Activated effector memory CD4-positive, alpha-beta T cell treated with Interleukin-2 at 50 U/mL for 16 hours (primary cell): ENCODE results near the gene TERT.

Experiments used
- DNase-seq: peaks from one replicate; pipeline ENCODE4 v3.0.0-alpha.2; 2020

Gene TERT

DNA sequence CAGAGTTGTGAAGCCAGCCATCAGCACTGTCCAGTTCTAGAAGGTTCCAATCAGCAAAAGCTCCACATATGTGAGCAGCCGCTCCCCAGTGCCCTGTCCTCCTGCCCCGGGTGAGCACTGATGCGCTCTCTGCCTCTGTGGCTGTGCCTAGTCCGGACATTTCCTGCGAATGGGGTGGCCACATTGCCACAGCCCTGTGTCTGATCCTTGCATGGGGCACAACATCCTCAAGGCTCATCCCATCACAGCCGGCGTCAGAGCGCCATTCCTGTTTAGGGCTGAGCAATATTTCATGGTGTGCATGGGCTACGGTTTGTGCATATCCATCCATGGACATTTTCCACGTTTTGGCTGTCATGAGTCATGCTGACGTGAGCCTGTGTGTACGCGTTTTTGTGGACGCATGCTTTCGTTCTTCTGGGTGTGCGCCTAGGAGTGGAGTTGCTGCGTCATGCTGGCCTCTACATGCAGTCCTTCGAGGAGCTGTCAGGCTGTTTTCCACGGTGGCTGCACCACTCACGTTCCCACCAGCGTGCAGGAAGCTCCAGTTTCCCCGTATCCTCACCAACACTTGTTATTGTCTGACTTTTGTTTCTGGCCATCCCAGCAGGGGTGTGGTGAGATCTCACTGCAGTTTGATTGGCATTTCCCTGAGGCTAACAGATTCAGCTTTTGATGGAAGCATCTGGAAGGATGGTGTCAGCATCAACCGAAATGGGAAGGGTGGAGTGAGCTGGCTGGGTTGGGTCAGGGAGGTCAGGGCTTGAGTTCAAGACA is 79.4 kb downstream of the TERT start:
- no peak for DNase-seq

DNA sequence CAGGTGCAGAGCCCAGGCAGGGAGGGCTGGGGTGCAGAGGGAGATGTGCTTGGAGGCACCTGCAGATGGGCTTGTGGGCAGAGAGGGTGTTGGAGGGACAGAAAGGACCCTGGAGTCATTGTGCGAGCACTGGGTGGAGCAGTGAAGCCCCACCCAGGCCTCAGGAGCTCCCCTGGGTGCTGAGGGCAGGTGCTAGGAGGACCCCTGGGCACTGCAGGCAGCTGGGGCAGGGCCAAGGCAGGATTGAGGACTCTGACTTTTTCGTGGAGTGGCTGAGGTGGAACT is 80.0 kb downstream of the TERT start:
- DNase-seq, result no peak

DNA sequence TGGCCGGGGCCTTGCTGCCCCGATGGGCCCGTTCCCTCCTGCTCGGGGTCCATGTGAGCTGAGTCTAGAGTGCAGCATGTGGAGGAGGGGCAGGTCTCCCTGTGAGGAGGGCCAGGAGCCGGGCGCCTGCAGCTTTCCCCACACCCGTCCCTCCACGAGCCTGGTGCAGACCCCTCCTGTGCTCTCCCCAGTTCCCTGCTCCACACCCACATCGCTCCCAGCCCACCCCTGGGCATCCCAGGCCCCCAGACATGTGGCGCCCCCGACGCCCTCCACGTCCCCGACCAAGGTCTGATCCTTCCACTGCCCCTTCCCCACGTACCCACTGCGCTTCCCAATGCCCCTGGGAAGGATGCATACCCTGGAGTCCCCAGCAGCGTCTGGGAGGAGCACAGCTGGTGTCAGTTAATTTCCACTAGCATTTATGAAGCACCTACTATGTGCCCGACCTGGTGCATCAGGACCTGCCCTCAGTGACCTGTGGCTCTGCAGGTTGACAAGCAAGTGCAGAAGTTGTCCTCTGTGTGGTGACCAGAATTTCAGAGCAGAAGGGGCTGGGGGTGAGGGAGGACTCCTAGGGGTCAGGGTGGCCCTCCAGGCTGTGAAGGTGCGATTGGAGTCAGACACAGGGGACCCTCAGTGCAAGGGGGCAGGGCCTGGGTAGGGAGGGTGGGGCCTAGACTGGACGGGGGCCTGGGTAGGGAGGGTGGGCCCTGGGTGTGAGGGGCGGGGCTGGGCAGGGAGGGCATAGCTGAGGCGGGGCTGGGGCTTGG is 80.5 kb downstream of the TERT start:
- no peak for DNase-seq

DNA sequence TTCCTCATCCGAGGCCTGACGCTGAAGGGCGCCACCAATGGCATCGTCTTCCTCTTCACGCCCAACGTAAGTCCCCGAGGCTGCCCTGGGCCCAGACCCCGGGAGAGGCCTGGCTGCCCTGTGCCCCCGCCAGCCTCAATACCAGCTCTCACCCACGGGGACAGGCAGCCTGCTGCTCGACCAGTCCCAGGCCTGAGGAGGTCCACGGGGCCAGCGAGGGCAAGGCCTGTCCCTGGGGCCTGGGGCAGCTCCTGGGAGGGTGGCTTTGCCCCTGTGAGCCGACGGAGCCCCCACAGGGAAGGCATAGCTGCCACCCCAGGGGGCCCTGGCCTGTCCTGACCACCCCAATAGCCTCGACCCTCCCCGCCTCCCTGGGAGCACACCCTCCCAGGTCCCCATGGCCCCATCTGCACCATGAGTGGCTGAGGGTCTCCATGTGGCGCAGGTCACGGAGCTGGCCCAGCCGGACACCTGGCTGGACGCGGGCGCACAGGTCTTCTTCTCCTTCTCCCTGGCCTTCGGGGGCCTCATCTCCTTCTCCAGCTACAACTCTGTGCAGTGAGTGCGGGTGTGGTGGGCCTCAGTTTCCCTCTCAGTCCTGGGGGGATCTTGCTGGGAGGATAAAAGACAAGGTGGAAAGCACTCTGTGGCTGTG is 81.2 kb downstream of the TERT start:
- no peak for DNase-seq

DNA sequence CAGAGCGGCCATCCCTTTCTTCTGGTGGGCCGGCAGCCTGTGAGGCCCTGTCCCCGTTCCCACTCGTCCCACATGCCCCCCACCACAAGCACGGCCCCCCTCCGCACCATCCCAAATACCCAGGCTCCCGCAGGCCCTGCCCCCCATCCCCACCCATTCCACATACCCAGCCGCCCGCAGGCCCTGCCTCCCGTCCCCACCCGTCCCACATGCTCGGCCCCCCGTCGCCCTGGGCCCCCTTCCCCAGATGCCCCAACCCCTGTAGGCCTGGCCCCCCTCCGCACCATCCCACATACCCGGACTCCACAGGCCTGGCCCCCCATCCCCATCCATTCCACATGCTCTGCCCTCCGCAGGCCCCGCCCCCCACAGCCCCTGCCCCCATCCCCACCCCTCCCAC is 82.0 kb downstream of the TERT start:
- no peak for DNase-seq

DNA sequence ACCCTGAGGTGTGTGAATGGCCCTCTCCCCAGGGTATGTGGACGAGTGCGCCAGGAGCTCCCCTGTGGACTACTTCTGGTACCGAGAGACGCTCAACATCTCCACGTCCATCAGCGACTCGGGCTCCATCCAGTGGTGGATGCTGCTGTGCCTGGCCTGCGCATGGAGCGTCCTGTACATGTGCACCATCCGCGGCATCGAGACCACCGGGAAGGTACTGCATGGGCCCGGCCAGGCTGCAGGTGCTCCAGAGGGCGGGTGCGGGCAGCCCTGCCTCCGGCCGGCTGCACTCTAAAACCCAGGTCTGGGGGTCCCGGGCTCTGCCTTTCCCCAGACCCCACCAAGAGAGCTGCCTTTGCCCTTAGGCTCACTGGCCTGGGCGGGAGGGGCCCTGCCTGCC is 82.6 kb downstream of the TERT start:
- DNase-seq, result no peak

DNA sequence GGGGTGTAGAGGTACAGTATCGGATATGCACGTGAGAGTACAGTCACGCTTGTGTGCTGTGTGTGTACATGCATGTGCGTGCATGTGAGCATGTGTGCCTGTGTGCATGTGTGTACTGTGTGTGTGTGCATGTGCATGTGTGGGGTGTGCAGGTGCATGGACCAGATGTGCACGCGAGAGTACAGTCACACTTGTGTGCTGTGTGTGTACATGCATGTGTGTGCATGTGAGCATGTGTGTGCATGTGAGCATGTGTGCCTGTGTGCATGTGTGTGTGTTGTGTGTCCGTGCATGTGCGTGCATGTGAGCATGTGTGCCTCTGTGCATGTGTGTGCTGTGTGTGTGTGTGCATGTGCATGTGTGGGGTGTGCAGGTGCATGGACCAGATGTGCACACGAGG is 83.2 kb downstream of the TERT start:
- no peak for DNase-seq

DNA sequence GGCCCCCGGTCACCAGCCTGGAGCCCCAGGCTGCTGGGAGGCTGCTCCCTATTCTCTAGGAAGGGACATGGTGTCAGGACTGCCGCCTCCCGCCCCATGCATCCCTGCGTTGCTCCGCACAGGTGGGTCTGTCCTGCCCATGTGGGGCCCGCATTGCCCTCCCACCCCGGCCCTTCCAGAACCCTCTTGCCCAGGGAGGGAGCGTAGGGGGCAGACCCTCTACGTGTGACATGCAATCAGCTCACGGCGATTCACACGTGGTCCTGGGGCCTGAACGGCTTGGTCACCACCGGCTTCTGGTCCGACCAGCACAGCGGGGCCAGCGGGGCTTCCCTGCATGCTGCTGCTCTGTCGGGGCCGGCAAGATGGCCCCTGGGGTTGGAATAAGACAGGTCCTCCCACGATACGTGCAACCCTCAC is 84.0 kb downstream of the TERT start:
- no peak for DNase-seq

DNA sequence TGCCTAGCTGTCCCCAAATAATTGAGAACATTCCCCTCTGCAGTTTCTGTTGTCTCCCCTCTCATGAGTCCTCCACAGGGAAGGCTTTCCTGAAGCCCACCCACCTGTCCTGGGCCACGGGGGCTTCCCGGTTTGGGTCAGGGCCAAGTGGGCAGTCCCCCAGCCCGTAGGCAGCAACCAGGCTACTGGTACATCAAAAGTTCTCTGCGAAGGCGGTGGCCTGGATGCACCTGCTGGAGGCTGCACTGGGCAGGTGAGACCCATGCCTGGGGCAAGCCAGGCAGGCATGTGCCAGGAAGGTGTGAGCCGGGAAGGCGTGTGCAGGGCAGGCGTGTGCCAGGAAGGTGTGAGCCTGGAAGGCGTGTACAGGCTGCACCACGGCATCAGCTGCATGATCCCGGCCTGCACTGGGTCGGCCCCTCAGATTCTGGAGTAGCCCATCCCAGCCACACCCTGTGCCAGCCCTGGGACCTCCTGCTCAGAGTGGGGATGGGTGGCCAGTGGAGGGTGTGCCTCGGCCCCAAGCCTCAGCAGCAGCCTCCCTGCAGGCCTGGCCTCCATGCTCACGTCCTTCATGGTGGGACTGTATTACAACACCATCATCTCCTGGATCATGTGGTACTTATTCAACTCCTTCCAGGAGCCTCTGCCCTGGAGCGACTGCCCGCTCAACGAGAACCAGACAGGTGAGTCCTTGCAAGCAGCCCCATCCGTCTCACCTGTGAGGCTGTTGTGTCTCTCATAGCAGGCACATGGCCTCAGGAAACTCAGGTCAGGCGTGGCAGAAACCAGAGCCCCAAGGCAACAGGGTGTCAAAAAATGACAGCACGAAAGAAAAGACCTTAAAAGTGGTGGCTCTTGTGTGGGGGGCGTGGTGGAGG is 84.7 kb downstream of the TERT start:
- DNase-seq, result no peak

DNA sequence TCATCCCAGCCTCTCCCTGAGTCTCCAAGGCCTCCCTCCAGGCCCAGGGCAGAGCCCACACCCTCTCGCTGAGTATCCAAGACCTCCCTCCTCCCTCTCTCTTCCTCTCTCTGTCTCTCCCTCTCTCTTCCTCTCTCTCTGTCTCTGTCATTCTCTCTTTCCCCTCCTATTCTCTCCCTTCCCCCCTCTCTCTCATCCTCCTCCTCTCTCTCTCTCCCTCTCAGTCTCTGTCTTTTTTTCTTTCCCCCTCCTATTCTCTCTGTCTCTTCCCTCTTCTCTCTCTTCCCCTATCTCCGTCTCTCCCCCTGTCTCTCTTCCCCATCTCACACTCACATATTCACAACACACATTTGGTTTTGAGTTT is 85.4 kb downstream of the TERT start:
- no peak for DNase-seq

DNA sequence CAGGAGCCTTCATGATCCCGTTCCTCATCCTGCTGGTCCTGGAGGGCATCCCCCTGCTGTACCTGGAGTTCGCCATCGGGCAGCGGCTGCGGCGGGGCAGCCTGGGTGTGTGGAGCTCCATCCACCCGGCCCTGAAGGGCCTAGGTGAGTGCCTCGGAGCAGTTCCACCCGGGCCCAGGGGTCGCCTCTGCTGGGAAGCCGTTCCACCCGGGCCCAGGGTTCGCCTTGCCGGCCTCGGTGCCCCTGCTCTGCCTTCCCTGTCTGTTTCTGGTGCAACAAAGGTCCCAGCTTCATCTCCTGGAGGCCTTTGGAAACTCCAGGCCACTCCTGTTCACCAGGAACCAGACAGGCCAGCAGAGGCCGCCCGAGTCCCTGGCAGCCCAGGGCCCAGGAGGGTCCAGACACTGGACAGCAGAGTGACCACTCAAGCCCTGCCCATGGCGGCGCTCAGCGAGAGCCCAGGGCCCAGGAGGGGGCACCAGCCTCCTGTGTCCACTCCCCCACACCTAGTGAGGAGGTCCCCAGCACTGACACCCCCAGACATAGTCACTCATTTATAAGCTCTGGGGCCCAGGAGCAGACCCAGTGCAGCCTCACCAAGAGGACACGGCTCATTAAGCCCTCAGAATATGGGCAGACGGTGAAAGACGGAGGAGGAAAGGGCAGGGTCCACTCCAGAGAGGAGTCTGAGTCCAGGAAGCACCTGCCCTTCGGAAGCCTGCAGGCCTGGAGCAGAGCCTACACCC is 86.0 kb downstream of the TERT start:
- DNase-seq, result no peak

DNA sequence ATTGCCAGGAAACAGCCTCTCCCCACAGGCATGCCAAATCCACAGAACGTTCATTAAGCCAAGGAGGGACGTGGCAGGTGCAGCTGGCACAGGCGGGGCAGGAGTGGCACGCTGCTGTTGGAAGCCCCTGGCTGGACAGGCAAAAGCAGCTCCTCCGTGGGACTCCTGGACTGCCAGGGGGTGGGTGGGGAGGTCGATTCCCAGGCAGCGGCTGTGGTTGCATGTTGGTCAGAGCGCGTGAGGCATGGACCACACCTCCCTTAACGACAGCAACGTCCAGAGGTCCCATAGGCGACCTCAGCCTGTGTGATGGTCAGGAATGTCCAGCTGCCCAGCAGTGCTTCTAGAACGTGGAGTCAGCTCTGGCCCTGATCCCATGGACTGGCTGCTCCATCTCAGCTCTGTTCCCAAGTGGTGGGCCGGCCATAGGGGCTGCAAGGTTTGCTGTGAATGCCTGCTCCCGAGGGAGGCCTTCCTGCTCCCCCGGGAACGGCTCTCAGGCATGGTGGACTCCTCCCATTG is 86.6 kb downstream of the TERT start:
- no peak for DNase-seq

DNA sequence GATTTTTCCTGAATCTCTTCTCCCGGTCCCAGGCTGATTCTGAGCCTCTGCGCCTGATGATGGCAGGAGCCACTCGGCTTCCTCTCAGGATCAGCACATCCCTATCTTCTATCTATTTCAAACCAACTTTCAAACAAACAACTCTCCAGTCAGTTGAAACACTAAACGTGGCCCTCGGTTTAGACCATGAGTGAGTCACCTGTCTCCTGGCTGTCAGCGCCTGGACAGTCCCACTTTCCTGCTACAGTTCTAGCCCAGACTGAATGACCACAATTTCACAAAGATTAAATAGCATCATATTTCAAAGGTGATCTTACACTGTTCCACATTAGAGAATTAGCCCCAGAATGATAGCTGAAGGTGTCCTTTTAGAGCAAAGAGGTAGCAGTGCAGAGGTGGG is 87.3 kb downstream of the TERT start:
- DNase-seq, result no peak

DNA sequence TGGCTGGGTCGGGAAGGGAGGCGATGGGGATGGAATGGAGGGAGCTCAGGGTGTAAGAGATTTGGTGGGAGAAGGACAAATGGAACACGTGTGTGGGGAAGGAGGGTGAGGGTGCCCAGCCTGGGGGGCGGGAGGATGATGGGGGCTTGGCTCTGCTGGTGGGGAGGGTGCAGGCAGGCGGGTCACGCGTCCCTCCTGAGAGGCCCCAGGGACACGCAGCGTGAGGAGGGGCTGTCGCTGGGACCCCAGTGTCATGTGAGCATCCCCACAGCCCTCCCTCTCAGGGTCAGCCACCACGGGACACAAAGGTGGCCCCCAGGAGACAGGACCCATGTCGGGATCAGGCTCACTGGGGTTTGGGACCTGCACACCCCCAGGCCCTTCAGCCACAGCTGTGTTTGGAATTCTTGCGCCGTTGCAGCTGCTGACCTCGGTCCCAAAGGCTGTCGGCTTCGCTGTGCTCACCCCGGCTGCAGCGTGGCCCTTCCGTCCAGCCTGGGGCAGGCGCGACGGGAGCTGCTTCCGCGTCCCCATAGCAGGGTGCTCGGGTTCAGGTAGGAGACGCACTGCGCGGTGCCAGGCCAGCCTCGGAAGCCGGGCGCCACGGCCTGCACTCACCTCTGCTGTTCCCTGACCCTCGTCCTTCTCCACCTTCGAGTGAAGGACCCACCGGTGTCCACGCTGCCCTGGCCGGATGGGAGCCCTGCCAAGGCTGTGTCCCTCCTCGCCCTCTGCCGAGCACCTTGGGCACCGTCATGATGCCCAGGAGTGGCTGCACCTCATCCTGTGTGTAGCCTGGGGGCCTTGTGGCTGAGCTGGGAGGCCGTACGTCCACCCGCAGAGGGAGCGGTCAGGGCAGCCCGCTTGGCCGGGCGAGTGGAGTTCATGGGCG is 88.1 kb downstream of the TERT start:
- DNase-seq, result no peak

DNA sequence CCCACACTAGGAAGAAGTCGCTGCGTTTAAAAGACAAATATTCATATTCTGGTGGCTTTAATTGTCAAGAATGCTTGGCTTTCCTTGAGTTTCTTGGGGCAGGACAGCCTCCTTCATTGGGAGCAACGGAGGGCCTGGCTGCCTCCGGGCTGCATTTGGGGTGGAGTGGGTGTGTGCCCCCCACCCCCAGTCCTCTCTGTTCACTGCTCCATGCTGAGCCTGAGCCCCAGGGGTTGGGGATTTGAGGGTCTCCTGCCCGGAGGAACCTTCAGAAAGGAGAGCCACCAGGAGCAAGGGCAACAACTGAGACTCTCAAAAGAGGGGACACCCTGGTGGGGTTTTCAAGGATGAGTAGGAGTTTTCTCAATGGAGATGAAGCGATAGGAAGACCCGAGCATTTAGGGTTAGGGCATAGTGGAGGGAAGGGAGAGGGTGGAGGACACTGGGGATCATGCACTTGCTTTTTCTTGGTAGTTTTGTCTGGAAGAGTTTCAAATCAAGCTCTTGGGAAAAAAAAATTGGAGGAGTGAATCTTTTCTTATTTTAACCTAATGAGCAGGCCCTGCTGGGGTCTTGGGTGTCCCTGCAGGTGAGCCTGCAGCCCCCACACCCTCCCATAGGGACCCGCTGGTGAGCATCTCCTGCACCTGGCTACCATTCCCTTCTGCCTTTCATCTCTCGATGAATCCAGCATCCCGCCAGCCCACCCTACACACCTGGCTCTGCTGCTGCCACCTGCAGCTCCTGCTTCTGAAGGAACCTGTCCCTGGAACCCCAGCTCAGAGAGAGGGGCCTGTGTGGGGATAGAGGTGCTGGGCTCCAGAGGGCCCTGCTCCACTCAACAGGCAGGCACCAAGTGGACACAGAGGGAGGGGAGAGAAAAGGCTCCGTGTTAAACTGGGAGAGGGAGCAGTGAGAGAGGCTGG is 89.3 kb downstream of the TERT start:
- no peak for DNase-seq

DNA sequence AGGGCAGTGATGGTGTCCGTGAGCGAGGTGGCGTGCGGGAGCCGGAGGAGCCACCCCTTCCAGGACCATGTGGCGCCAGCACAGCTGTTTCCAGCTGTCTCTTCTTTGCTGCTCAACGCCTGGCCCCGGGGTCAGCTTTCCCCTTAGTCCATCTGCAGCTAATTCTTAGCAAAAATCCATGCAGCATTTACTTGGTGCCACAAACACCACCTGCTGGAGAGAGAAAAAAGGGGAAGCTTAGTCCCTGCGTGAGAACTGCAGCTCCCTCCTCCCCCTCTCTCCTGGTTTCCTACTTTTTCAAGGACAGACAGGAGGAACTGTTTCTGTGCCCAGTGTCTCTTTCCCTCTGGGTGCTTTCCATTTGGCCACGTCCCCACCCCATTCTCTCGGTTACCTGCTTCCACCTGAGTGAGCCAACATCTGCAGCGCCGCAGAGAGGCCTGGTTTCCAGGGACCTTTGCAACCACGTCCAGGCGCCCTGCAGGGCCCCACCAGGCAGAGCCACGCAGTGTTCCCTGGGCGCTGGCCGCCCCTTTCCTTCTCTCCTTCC is 90.1 kb downstream of the TERT start:
- no peak for DNase-seq

DNA sequence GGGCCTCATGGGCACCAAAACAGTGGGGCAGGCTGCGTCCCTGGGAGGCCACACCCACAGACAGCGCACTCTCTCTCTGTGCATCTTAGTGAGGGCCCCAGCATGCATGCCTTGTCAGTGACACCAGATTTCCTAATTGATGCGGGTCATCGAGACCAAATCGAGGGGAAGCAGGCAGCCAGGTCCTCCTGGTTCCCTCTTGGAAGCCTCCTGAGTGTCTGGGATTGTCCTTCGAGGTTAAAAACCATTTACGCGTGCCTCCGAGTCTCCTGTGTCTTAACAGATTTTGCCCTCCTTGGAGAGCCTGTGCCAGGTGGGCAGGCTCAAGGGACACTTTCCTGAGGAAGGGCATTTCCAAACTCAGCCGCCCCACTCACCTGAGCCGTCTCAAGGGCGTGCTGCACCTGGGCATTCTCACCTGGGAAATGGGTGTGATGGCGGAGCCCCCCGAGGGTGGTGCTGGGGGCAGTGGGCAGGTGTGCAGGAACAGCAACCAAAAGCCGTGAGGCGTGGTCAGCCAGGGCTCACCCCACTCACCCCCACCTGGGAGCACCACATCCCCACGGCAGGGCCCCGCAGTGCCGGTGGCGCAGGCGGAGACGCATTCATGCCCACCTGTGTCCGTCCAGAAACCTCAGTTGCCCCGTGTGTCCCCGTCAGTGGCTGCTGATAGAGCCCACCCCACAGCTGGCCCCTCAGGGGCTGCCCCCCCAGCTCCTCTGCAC is 90.7 kb downstream of the TERT start:
- DNase-seq, result no peak

DNA sequence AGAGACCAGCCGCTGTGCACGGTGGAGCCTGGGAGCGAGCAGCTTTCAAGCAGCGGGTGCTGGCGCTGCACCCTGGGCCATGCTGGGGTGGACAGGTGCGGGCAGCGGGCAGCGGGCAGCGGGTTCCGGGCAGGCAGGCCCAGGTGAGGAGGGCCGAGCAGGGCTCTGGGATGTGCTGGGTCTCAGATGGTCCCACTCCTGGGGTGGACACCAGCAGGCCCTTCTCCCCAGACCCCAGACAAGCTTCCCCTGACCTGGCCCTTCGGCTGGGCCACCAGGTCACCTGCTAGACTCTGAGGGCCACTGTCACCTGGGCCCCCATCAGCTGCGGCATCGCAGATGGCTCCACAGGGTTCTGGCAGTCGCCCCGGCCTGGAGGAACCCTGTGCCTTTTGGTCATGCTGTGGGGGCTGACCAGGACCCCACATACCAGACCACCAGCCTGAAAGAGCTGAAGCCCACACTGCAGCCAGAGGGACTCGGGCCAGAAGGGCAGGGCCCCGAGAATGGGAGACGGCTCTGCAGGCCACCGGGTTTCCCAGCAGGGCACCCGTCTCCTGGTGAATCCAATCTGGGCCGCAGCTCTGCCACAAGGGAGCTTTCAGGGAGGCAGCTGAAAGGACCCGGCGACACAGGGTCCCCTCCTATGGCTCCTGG is 91.4 kb downstream of the TERT start:
- DNase-seq, result no peak
